H1 (cell line): ENCODE measurements around the gene MTCH1.

ENCODE experiments used
- CTCF ChIP-seq, 3 experiments: IDR thresholded peaks; 1 replicate in 2 of 3; 2 replicates in 1 of 3; pipeline versions ENCODE4 v1.5.1 to v1.6.1; 2011; ENCODE audit warnings: low read length in 3 of 3, mild to moderate bottlenecking in 3 of 3, inconsistent platforms in 2 of 3, low read depth in 1 of 3, moderate library complexity in 1 of 3; ENCODE audit not compliant: insufficient read depth in 1 of 3; ENCODE audit errors: control extremely low read depth in 1 of 3
- FOSL1 ChIP-seq: IDR thresholded peaks from 2 replicates; pipeline ENCODE4 v1.6.1; 2011; ENCODE audit warnings: mild to moderate bottlenecking, low read depth, low read length, moderate library complexity; ENCODE audit not compliant: insufficient read depth
- POLR2A ChIP-seq, 2 experiments: IDR thresholded peaks; 1 replicate in 1 of 2; 2 replicates in 1 of 2; pipeline ENCODE4 v1.6.1; 2011; ENCODE audit warnings: low read depth in 2 of 2, low read length in 2 of 2, mild to moderate bottlenecking in 2 of 2; ENCODE audit errors: control extremely low read depth in 1 of 2

GRCh38 chr6:36976931-36977330, 9.1 kb downstream of the MTCH1 start:
- TF ChIP-seq CTCF (IDR thresholded peaks at IDR 0.05; ENCODE audit: control extremely low read depth in 1 of 3, insufficient read depth in 1 of 3, low read depth in 1 of 3, low read length in 3 of 3) (no peak), POLR2A (IDR thresholded peaks at IDR 0.05; ENCODE audit: control extremely low read depth in 1 of 2, low read depth in 2 of 2, low read length in 2 of 2) (no peak), FOSL1 (no peak)
